H9 (cell line): ENCODE results near the gene TMEM31. TPM values are rescaled to one million over a fixed set of nuclear protein-coding genes. Genes with fewer than 3 reads are reported as not detected.

Source experiments
- DNase-seq: peaks from one replicate; pipeline ENCODE4 v3.0.0-alpha.2; 2017
- H2AFZ ChIP-seq: one replicate; pipeline ENCODE4 v1.6.1; 2013; ENCODE audit warnings: mild to moderate bottlenecking, low read length, control low read depth, moderate library complexity
- H2AK5ac ChIP-seq: 2 replicates; pipeline ENCODE4 v1.6.1; 2013; ENCODE audit warnings: low read length, control low read depth, mixed read lengths; ENCODE audit not compliant: insufficient read length
- H2BK120ac ChIP-seq: one replicate; pipeline ENCODE4 v1.6.1; 2013; ENCODE audit warnings: low read depth, mild to moderate bottlenecking, low read length, control low read depth, inconsistent platforms; ENCODE audit not compliant: poor library complexity, severe bottlenecking
- H2BK12ac ChIP-seq: 2 replicates; pipeline ENCODE4 v1.6.1; 2013; ENCODE audit warnings: low read length, control low read depth, mixed read lengths, low read depth; ENCODE audit not compliant: insufficient read length
- H2BK15ac ChIP-seq: 2 replicates; pipeline ENCODE4 v1.6.1; 2013; ENCODE audit warnings: low read depth, low read length, control low read depth
- H2BK20ac ChIP-seq: one replicate; pipeline ENCODE4 v1.6.1; 2013; ENCODE audit warnings: low read depth, mild to moderate bottlenecking, low read length, control low read depth, inconsistent platforms; ENCODE audit not compliant: poor library complexity, severe bottlenecking
- H2BK5ac ChIP-seq: 2 replicates; pipeline ENCODE4 v1.6.1; 2013; ENCODE audit warnings: low read length, control low read depth, mixed read lengths; ENCODE audit not compliant: insufficient read length
- H3K14ac ChIP-seq: 2 replicates; pipeline ENCODE4 v1.6.1; 2013; ENCODE audit warnings: low read length, control low read depth; ENCODE audit not compliant: insufficient read depth
- H3K18ac ChIP-seq: 2 replicates; pipeline ENCODE4 v1.6.1; 2013; ENCODE audit warnings: low read depth, mild to moderate bottlenecking, mixed read lengths, low read length, control low read depth; ENCODE audit not compliant: insufficient read length
- H3K23ac ChIP-seq: 2 replicates; pipeline ENCODE4 v1.6.1; 2013; ENCODE audit warnings: low read length, control low read depth, mixed read lengths, low read depth; ENCODE audit not compliant: insufficient read length
- H3K23me2 ChIP-seq: 2 replicates; pipeline ENCODE4 v1.6.1; 2013; ENCODE audit warnings: low read depth, mild to moderate bottlenecking, mixed read lengths, low read length, control low read depth; ENCODE audit not compliant: insufficient read length, poor library complexity, severe bottlenecking
- H3K27ac ChIP-seq: 2 replicates; pipeline ENCODE4 v1.5.1; 2013; ENCODE audit warnings: low read length, control low read depth, mixed read lengths, low read depth; ENCODE audit not compliant: insufficient read length
- H3K27me3 ChIP-seq: 2 replicates; pipeline ENCODE4 v1.6.1; 2013; ENCODE audit warnings: low read length, control low read depth, inconsistent platforms; ENCODE audit not compliant: insufficient read depth
- H3K4ac ChIP-seq: 2 replicates; pipeline ENCODE4 v1.6.1; 2013; ENCODE audit warnings: low read depth, mild to moderate bottlenecking, control low read depth, inconsistent platforms, low read length, moderate library complexity
- H3K4me1 ChIP-seq: 2 replicates; pipeline ENCODE4 v1.6.1; 2013; ENCODE audit warnings: low read length, control low read depth, inconsistent platforms; ENCODE audit not compliant: insufficient read depth
- H3K4me2 ChIP-seq: 2 replicates; pipeline ENCODE4 v1.6.1; 2013; ENCODE audit warnings: low read length, control low read depth, mixed read lengths; ENCODE audit not compliant: insufficient read length, insufficient read depth
- H3K56ac ChIP-seq: 2 replicates; pipeline ENCODE4 v1.6.1; 2013; ENCODE audit warnings: low read depth, mild to moderate bottlenecking, mixed read lengths, low read length, control low read depth; ENCODE audit not compliant: insufficient read length
- H3K79me1 ChIP-seq: 2 replicates; pipeline ENCODE4 v1.6.1; 2013; ENCODE audit warnings: low read depth, mild to moderate bottlenecking, moderate library complexity, low read length, control low read depth, inconsistent platforms; ENCODE audit not compliant: insufficient read depth, poor library complexity, severe bottlenecking
- H3K79me2 ChIP-seq: 2 replicates; pipeline ENCODE4 v1.6.1; 2013; ENCODE audit warnings: low read length, control low read depth, inconsistent platforms; ENCODE audit not compliant: insufficient read depth
- H3K9ac ChIP-seq: 2 replicates; pipeline ENCODE4 v1.6.1; 2013; ENCODE audit warnings: low read length, control low read depth, mixed read lengths; ENCODE audit not compliant: insufficient read length; ENCODE audit errors: extremely low read depth
- H3K9me3 ChIP-seq: one replicate; pipeline ENCODE4 v1.6.1; 2013; ENCODE audit warnings: low read depth, low read length, inconsistent platforms; ENCODE audit not compliant: control insufficient read depth
- H3T11ph ChIP-seq: one replicate; pipeline ENCODE4 v1.6.1; 2013; ENCODE audit warnings: mild to moderate bottlenecking, low read length, control low read depth, inconsistent platforms
- H4K20me1 ChIP-seq: one replicate; pipeline ENCODE4 v1.6.1; 2013; ENCODE audit not compliant: control insufficient read depth, insufficient read length, insufficient read depth
- H4K5ac ChIP-seq: 2 replicates; pipeline ENCODE4 v1.6.1; 2013; ENCODE audit warnings: low read depth, mild to moderate bottlenecking, mixed read lengths, low read length, control low read depth; ENCODE audit not compliant: insufficient read length
- H4K8ac ChIP-seq: replicated peaks from 2 replicates; pipeline ENCODE4 v1.6.1; 2013; ENCODE audit warnings: low read length, control low read depth, mixed read lengths, low read depth; ENCODE audit not compliant: insufficient read length
- H4K91ac ChIP-seq: 2 replicates; pipeline ENCODE4 v1.6.1; 2013; ENCODE audit warnings: low read depth, mild to moderate bottlenecking, moderate library complexity, mixed read lengths, low read length, control low read depth; ENCODE audit not compliant: insufficient read length
- H3K27ac Mint-ChIP-seq, 3 experiments: 2 replicates in 2 of 3; 3 replicates in 1 of 3; pipeline ENCODE4 v1.8.0; 2020 to 2021; ENCODE audit warnings: mixed read lengths in 3 of 3, mild to moderate bottlenecking in 1 of 3, moderate library complexity in 1 of 3
- H3K27me3 Mint-ChIP-seq: 2 replicates; pipeline ENCODE4 v1.8.0; 2021; ENCODE audit warnings: low read depth, mild to moderate bottlenecking, moderate library complexity, mixed read lengths
- H3K36me3 Mint-ChIP-seq, 3 experiments: 2 replicates in 2 of 3; 3 replicates in 1 of 3; pipeline ENCODE4 v1.8.0; 2020 to 2021; ENCODE audit warnings: low read depth in 3 of 3, mixed read lengths in 3 of 3; ENCODE audit not compliant: insufficient read depth in 1 of 3
- H3K4me1 Mint-ChIP-seq, 2 experiments: 2 replicates each; pipeline ENCODE4 v1.8.0; 2020; ENCODE audit warnings: mixed read lengths in 2 of 2
- H3K4me3 Mint-ChIP-seq, 2 experiments: 2 replicates in 1 of 2; 3 replicates in 1 of 2; pipeline ENCODE4 v1.8.0; 2020 to 2021; ENCODE audit warnings: mild to moderate bottlenecking in 2 of 2, mixed read lengths in 2 of 2, moderate library complexity in 1 of 2
- H3K9me3 Mint-ChIP-seq, 2 experiments: 2 replicates in 1 of 2; 3 replicates in 1 of 2; pipeline ENCODE4 v1.8.0; 2020; ENCODE audit warnings: mild to moderate bottlenecking in 2 of 2, mixed read lengths in 2 of 2, moderate library complexity in 1 of 2
- CTCF ChIP-seq: fragments of 200-600 bp; sonication (generic); conservative IDR thresholded peaks from 3 replicates; pipeline ENCODE4 v1.8.0; 2021; ENCODE audit warnings: antibody characterized with exemption, mild to moderate bottlenecking
- WGBS: extraction: QIAGEN DNeasy Blood & Tissue Kit; methylation state at CpG from one replicate; pipeline ENCODE4 v1.1.7; 2013; ENCODE audit warnings: missing lambda C conversion rate, low lambda C conversion rate, mixed read lengths; ENCODE audit not compliant: insufficient read length; ENCODE audit errors: extremely low coverage; 5-methylcytosine and 5-hydroxymethylcytosine counted together
- total RNA-seq: library from RNA; stranded (reverse); gene quantifications from 2 replicates; pipeline ENCODE4 v1.2.1, GENCODE V29; 2021

The TMEM31 gene
- total RNA-seq, 1 experiment from 2014 or later, result 0.55 TPM

- H3K36me3 Mint-ChIP-seq, result peaks cover 12 to 49% (median 28%) of the 10 kb centered on the region in 3 experiments; a peak in 6 of 7 replicates
- Histone ChIP-seq H4K20me1 (no peaks in the 10 kb centered on the region), H3K4me1 (no peaks in the 10 kb centered on the region), H3K23ac (no peak overlapping the region), H2BK5ac (no peak overlapping the region), H3K27me3 (no peaks in the 10 kb centered on the region), H4K8ac (no peak overlapping the region), H2BK12ac (no peak overlapping the region), H3K9me3 (no peaks in the 10 kb centered on the region), H4K91ac (no peak overlapping the region), H2BK120ac (no peak overlapping the region), H3K14ac (no peak overlapping the region), H3K9ac (peak overlapping the region; percentile 98), H3K23me2 (peaks cover 9% of the 10 kb centered on the region), H3K79me2 (peaks cover 7% of the 10 kb centered on the region; the same call in 1 of the 2 replicates), H3K4ac (no peak overlapping the region), H2BK20ac (no peak overlapping the region), H3K27ac (no peak overlapping the region), H2AFZ (no peak overlapping the region), H3K4me2 (peak overlapping the region; percentile 29), H3K18ac (no peak overlapping the region), H3K79me1 (peaks cover 3% of the 10 kb centered on the region), H2AK5ac (no peak overlapping the region), H4K5ac (no peak overlapping the region), H3T11ph (no peak overlapping the region), H3K56ac (no peak overlapping the region), H2BK15ac (no peak overlapping the region)
- peaks cover 0 to 5% of the 10 kb centered on the region in 2 experiments; a peak in 2 of 4 replicates for H3K4me1 Mint-ChIP-seq
- H3K4me3 Mint-ChIP-seq, result no peak overlapping the region
- no peaks in the 10 kb centered on the region for H3K27me3 Mint-ChIP-seq
- TF ChIP-seq CTCF, result no peak
- peak overlapping the region; percentile 93 to 95 (median 94); a peak in 5 of 7 replicates for H3K27ac Mint-ChIP-seq
- H3K9me3 Mint-ChIP-seq, result peaks cover 0 to 15% of the 10 kb centered on the region in 2 experiments; a peak in 2 of 5 replicates
- no CpG with 5 or more reads among the region's 5 CpGs for WGBS
- DNase-seq, result no peak
These were observed 25.3 kb upstream of the TMEM31 start for GRCh38 chrX:103685396-103685795.
